ENCODE measurements around the gene DNAJB11. TPM values are rescaled to one million over a fixed set of nuclear protein-coding genes. Genes with fewer than 3 reads are reported as not detected.

Gene DNAJB11
- total and polyA plus RNA-seq, 2 donors (not counting 1 experiment from before 2014, with no cell fraction given): 17.9 to 27.7 TPM

DNA sequence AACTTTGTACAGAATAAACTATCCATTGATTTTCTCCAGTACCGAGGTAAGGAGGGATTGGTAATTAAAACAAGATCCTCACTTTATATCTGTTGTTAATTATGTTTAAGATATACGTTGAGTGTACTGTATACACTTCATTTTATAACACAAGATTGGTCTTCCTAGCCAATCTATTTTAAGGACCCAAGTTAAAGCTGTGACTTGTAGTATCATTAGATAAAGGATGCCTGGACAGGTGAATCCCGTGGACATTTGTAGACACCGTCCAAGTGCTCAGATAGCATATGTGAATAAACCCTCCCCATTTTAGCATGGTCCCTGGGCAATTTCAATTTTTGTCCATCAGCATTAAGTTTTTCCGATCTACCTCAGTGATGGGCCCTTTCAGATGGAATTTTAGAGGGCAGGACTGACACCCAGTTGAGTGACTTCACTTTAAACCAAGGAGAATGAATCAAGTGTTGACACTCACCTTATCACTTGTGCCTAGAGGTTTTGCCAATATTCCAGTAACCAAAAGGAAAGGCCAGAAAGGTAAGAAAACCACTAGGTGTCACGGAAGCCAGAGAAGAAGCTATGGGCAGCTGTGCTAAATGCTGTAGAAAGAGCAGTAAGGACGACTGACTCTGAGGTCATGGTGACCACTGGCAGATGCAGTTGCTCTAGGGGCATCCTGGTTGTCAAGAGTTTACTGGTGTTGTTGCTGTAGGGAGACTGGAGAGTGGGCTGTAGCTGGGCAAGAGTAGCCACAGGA is 51.6 kb downstream of the DNAJB11 start:
- Histone ChIP-seq H3K4me3 (ENCODE audit: control extremely low read depth in 1 of 5, extremely low read depth in 1 of 5, insufficient read depth in 1 of 5, low read depth in 2 of 5, low read length in 4 of 5) (no peak overlapping the region), H3K27ac (ENCODE audit: low read length in 2 of 2) (no peak overlapping the region), H3K79me2 (ENCODE audit: control insufficient read depth, insufficient read depth, low read length) (no peaks in the 10 kb centered on the region), H3K4me1 (ENCODE audit: control insufficient read depth in 2 of 2, insufficient read depth in 2 of 2, low read length in 2 of 2) (peaks cover 5 to 6% of the 10 kb centered on the region in 2 donors), H3K9ac (ENCODE audit: low read length) (no peak overlapping the region), H3K36me3 (replicated peaks in 1 of 2; ENCODE audit: control extremely low read depth in 1 of 2, control insufficient read depth in 1 of 2, extremely low read depth in 1 of 2, insufficient read depth in 2 of 2, low read length in 1 of 2) (no peaks in the 10 kb centered on the region), H3K27me3 (replicated peaks in 1 of 4; ENCODE audit: control extremely low read depth in 1 of 4, control insufficient read depth in 3 of 4, insufficient read depth in 4 of 4, low read length in 3 of 4) (peaks cover 0 to 21% (median 8%) of the 10 kb centered on the region in 4 experiments), H3K4me2 (replicated peaks; ENCODE audit: low read depth, low read length, poor library complexity, severe bottlenecking) (no peak overlapping the region), H3K9me3 (ENCODE audit: control extremely low read depth in 1 of 3, control insufficient read depth in 2 of 3, insufficient read depth in 1 of 3, low read length in 2 of 3) (no peaks in the 10 kb centered on the region), H4K20me1 (ENCODE audit: control insufficient read depth, insufficient read depth, low read length, poor library complexity, severe bottlenecking) (no peaks in the 10 kb centered on the region), H2AFZ (ENCODE audit: insufficient read depth, low read depth, low read length, poor library complexity, severe bottlenecking) (no peak overlapping the region)
- no peak overlapping the region for H3K27ac Mint-ChIP-seq
- DNase-seq: no peak
- intact Hi-C loops (cut with micrococcal nuclease): no loop called here
- no peaks in the 10 kb centered on the region for H3K9me3 Mint-ChIP-seq (ENCODE audit: insufficient read depth)
- ATAC-seq (ENCODE audit: low read depth): no peak
- ChIA-PET POLR2A (no interaction called here), CTCF (interaction anchor here (0.8 to 2.1 kb wide), 5 partner anchors 11 to 679 kb away, joined by 3 to 4 read pairs (median 3); no protein-coding TSS in a partner anchor)
- H3K27me3 Mint-ChIP-seq: peaks cover 41% of the 10 kb centered on the region
- no peak for TF ChIP-seq EZH2 (IDR thresholded peaks at IDR 0.05; ENCODE audit: borderline replicate concordance, insufficient read depth, low read depth, low read length, poor library complexity, severe bottlenecking)
- TF ChIP-seq, protein P1, sequence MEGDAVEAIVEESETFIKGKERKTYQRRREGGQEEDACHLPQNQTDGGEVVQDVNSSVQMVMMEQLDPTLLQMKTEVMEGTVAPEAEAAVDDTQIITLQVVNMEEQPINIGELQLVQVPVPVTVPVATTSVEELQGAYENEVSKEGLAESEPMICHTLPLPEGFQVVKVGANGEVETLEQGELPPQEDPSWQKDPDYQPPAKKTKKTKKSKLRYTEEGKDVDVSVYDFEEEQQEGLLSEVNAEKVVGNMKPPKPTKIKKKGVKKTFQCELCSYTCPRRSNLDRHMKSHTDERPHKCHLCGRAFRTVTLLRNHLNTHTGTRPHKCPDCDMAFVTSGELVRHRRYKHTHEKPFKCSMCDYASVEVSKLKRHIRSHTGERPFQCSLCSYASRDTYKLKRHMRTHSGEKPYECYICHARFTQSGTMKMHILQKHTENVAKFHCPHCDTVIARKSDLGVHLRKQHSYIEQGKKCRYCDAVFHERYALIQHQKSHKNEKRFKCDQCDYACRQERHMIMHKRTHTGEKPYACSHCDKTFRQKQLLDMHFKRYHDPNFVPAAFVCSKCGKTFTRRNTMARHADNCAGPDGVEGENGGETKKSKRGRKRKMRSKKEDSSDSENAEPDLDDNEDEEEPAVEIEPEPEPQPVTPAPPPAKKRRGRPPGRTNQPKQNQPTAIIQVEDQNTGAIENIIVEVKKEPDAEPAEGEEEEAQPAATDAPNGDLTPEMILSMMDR (IDR thresholded peaks at IDR 0.05): no peak
- WGBS (ENCODE audit: insufficient coverage): 92% methylated on average over 5 of the region's 7 CpGs
- H3K4me3 Mint-ChIP-seq: no peak overlapping the region
- peaks cover 2% of the 10 kb centered on the region for H3K4me1 Mint-ChIP-seq

DNA sequence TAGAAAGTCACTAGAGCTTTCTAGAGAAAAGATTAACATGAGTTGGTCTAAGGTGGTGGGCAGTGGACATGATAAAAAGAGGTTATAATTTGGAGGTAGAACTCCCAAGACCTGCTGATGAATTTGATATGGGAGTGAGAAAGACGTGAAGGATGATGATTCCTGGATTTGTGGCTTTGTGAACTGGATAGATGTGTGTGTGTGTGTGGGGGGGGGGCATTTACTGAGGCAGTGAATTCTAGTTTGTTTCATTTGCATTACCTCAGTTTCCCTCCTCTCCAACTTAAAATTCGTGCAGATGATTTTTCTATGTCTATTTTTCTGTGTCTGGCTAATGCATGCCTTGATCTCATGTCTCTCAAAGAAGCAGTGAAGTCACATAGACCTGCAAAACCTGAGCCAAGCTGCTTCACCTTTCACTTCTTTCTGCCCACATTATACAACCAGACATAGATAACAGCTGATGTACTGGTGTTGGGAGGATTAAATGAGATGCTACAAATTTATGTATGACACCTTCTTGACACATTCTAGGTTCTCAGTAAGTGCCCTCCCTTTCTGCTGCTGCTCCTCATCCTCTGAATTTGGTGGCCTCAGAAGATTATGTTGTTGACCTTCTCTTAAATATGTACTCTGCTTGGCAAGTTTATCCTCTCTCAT is 52.3 kb downstream of the DNAJB11 start:
- Mint-ChIP-seq H3K4me1 (no peaks in the 10 kb centered on the region), H3K27ac (no peak overlapping the region), H3K27me3 (peaks cover 35% of the 10 kb centered on the region), H3K4me3 (no peak overlapping the region), H3K9me3 (ENCODE audit: insufficient read depth) (no peaks in the 10 kb centered on the region)
- WGBS (ENCODE audit: insufficient coverage): 80% methylated on average over 1 of the region's 2 CpGs
- Histone ChIP-seq H4K20me1 (ENCODE audit: control insufficient read depth, insufficient read depth, low read length, poor library complexity, severe bottlenecking) (no peaks in the 10 kb centered on the region), H2AFZ (ENCODE audit: insufficient read depth, low read depth, low read length, poor library complexity, severe bottlenecking) (no peak overlapping the region), H3K36me3 (replicated peaks in 1 of 2; ENCODE audit: control extremely low read depth in 1 of 2, control insufficient read depth in 1 of 2, extremely low read depth in 1 of 2, insufficient read depth in 2 of 2, low read length in 1 of 2) (no peaks in the 10 kb centered on the region), H3K9ac (ENCODE audit: low read length) (no peak overlapping the region), H3K27ac (ENCODE audit: low read length in 2 of 2) (no peak overlapping the region), H3K4me1 (ENCODE audit: control insufficient read depth in 2 of 2, insufficient read depth in 2 of 2, low read length in 2 of 2) (no peaks in the 10 kb centered on the region), H3K79me2 (ENCODE audit: control insufficient read depth, insufficient read depth, low read length) (no peaks in the 10 kb centered on the region), H3K9me3 (ENCODE audit: control extremely low read depth in 1 of 3, control insufficient read depth in 2 of 3, insufficient read depth in 1 of 3, low read length in 2 of 3) (no peaks in the 10 kb centered on the region), H3K4me2 (replicated peaks; ENCODE audit: low read depth, low read length, poor library complexity, severe bottlenecking) (no peak overlapping the region), H3K27me3 (replicated peaks in 1 of 4; ENCODE audit: control extremely low read depth in 1 of 4, control insufficient read depth in 3 of 4, insufficient read depth in 4 of 4, low read length in 3 of 4) (peaks cover 0 to 14% (median 4%) of the 10 kb centered on the region in 4 experiments), H3K4me3 (ENCODE audit: control extremely low read depth in 1 of 5, extremely low read depth in 1 of 5, insufficient read depth in 1 of 5, low read depth in 2 of 5, low read length in 4 of 5) (no peak overlapping the region)
- no peak for TF ChIP-seq EZH2 (IDR thresholded peaks at IDR 0.05; ENCODE audit: borderline replicate concordance, insufficient read depth, low read depth, low read length, poor library complexity, severe bottlenecking)
- TF ChIP-seq, protein P1 (IDR thresholded peaks at IDR 0.05): no peak
- DNase-seq (no peak), ATAC-seq (ENCODE audit: low read depth) (no peak)
- intact Hi-C loops (cut with micrococcal nuclease): no loop called here
- ChIA-PET POLR2A (no interaction called here), CTCF (interaction anchor here (0.8 to 5.1 kb wide), 4 partner anchors 7 to 680 kb away, joined by 3 to 43 read pairs (median 4); partner anchors contain the start of gene AHSG)

Measured in B cell (primary cell).